GM12874 (cell line): ENCODE measurements around the gene EXOSC2.
A peak's percentile ranks its signal among the peaks of the same experiment; 100 is the strongest.

Experiments
- TF ChIP-seq, protein P1 (sequence below): IDR thresholded peaks from 2 replicates; pipeline ENCODE4 v1.5.1; 2011; ENCODE audit warnings: low read depth, mild to moderate bottlenecking, control low read depth, low read length, moderate library complexity; ENCODE audit not compliant: insufficient read depth

The EXOSC2 gene

GRCh38 chr9:130701059-130702022, 7.8 kb downstream of the EXOSC2 start:
- TF ChIP-seq, protein P1, sequence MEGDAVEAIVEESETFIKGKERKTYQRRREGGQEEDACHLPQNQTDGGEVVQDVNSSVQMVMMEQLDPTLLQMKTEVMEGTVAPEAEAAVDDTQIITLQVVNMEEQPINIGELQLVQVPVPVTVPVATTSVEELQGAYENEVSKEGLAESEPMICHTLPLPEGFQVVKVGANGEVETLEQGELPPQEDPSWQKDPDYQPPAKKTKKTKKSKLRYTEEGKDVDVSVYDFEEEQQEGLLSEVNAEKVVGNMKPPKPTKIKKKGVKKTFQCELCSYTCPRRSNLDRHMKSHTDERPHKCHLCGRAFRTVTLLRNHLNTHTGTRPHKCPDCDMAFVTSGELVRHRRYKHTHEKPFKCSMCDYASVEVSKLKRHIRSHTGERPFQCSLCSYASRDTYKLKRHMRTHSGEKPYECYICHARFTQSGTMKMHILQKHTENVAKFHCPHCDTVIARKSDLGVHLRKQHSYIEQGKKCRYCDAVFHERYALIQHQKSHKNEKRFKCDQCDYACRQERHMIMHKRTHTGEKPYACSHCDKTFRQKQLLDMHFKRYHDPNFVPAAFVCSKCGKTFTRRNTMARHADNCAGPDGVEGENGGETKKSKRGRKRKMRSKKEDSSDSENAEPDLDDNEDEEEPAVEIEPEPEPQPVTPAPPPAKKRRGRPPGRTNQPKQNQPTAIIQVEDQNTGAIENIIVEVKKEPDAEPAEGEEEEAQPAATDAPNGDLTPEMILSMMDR, result peak; percentile 93

- TF ChIP-seq, protein P1, result no peak
Observed at GRCh38 chr9:130703501-130703900, 9.9 kb downstream of the EXOSC2 start.

- TF ChIP-seq, protein P1, result peak; percentile 55
Observed at GRCh38 chr9:130707225-130707976, 13.8 kb downstream of the EXOSC2 start.

DNA sequence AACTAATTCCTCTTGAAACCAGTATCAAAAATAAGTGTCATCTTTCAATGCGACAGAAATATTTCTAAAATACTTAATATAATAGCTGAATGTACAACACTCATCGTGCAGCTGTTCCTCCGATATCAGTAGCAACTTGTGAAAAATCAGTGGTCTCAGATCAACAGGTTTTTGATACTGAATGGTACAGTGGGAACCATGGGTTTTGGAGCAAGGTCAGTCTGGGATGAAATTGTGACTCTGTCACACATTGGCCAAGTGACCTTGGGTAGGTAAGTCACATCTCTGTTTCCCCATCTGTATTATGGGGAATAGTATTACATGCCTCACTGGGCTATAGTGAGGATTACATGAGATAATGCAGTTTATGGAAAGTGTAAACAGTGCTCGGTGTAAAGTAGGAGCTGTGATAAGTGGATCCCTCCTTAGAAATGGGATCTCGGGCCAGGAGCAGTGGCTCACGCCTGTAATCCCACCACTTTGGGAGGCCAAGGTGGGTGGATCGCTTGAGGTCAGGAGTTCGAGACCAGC, 17.3 kb downstream of the EXOSC2 start:
- TF ChIP-seq, protein P1, result no peak

DNA sequence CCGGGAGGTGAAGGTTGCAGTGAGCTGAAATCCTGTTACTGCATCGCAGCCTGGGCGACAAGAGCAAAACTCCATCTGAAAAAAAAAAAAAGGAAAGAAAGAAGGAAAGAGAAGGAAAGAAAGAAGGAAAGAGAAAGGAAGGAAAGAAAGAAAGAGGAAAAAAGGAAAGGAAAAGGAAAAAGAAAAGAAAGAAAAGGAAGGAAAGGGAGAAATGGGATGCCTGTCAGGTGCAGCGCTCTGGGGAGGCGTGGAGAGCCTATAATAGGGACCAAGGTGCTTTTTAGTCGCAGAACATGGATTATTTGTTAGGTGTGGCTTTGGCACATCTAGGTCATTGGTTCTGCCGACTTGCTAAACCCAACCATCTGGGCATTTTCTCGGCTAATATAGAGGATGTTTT, 17.9 kb downstream of the EXOSC2 start:
- TF ChIP-seq, protein P1, result no peak

DNA sequence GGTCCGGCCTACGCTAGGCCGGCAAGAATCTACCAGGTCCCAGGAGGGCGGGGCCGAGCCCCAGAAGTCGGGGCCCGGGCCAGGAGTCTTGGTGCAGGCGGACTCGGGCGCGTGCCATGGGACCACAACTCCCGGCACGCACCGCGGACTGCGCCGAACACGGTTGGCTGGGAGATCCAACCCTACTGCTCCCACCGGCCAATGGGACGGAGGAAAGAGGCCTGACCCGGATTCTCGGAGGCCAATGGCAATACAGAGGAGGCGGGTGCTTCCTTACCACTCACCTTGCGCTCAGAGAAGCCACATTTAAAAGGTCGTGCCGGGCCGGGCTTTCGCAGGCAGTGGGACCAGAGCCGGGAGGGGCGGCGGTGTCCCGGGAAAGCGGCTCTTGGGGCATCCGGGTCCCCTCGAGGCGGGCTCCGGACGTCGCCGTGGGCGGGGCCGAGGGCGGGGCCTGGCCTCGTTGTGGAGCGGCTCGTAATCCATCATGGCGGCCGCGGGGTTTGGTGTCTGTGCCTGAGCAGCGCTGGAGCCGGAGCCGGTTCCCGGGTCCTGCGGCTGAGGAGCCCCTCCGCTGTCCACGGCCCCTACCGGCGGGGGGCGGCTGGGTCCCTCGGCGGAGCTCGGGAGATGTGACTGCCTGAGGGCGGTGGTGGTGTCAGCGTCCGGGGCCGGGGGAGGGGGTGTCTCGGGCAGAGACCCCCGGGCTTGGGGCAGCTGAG, 19.1 kb downstream of the EXOSC2 start:
- TF ChIP-seq, protein P1, result no peak
